Endothelial cell of umbilical vein (primary cell): ENCODE data around the gene KDM4B. TPM values are rescaled to one million over a fixed set of nuclear protein-coding genes. Genes with fewer than 3 reads are reported as not detected.

Experiments
- BruUV-seq: library from RNA; stranded (reverse); fragments of 400-500 nt; replicated peaks from 2 replicates; lab custom pipeline; 2021; lab: Mats Ljungman, UMichigan
- CTCF ChIA-PET: fragments of 300-600, 350-600 bp; sonication (Branson Sonifier 250); formaldehyde crosslinking; loops from one replicate; lab custom pipeline; 2021; ENCODE audit warnings: antibody characterized with exemption, inconsistent platforms; lab: Charles Lee
- POLR2A ChIA-PET: fragments of 300-600, 350-600 bp; sonication (Branson Sonifier 250); formaldehyde crosslinking; loops from one replicate; lab custom pipeline; 2021; ENCODE audit warnings: antibody characterized with exemption, inconsistent platforms; lab: Charles Lee
- DNase-seq: peaks from one replicate; pipeline ENCODE4 v3.0.0-alpha.2; 2011; ENCODE audit warnings: low read depth, low spot score
- FAIRE-seq: peaks from 2 replicates; lab custom pipeline; 2011; peaks lifted over from hg19 to GRCh38; lab: Jason Lieb, UNC
- H2AFZ ChIP-seq: 2 replicates; pipeline ENCODE4 v1.6.0; 2012; ENCODE audit warnings: low read depth, low read length, control low read depth, inconsistent platforms
- H3K27ac ChIP-seq: 2 replicates; pipeline ENCODE4 v1.5.1; 2011; ENCODE audit warnings: low read depth, mild to moderate bottlenecking, control low read depth, low read length, moderate library complexity; ENCODE audit not compliant: insufficient read depth
- H3K27me3 ChIP-seq, 2 experiments: 2 replicates each; pipeline versions ENCODE4 v1.6.0 to v1.6.1; 2011; ENCODE audit warnings: low read length in 2 of 2, mixed read lengths in 1 of 2; ENCODE audit not compliant: control insufficient read depth in 2 of 2, insufficient read depth in 2 of 2
- H3K36me3 ChIP-seq, 2 experiments: 2 replicates in 1 of 2; 3 replicates in 1 of 2; pipeline ENCODE4 v1.5.1; 2011; ENCODE audit warnings: low read length in 2 of 2, mild to moderate bottlenecking in 1 of 2, moderate library complexity in 1 of 2; ENCODE audit not compliant: control insufficient read depth in 2 of 2, insufficient read depth in 2 of 2; ENCODE audit errors: extremely low read depth in 1 of 2
- H3K4me1 ChIP-seq: 3 replicates; pipeline ENCODE4 v1.5.1; 2011; ENCODE audit warnings: mild to moderate bottlenecking, low read length; ENCODE audit not compliant: control insufficient read depth, insufficient read depth; ENCODE audit errors: extremely low read depth
- H3K4me2 ChIP-seq: 2 replicates; pipeline ENCODE4 v1.6.1; 2011; ENCODE audit warnings: low read length, control low read depth, mixed read lengths; ENCODE audit not compliant: insufficient read depth
- H3K4me3 ChIP-seq, 3 experiments: fragments of 200-600 bp in 1 of 3; sonication (generic), shearing (Covaris generic) in 1 of 3; replicated peaks in 1 of 3; 2 replicates each; pipeline ENCODE4 v1.5.1; 2011 to 2016; ENCODE audit warnings: control low read depth in 3 of 3, low read length in 3 of 3, mild to moderate bottlenecking in 2 of 3, inconsistent platforms in 1 of 3, low read depth in 1 of 3, moderate library complexity in 1 of 3; ENCODE audit not compliant: insufficient read depth in 1 of 3
- H3K79me2 ChIP-seq: 2 replicates; pipeline ENCODE4 v1.6.0; 2012; ENCODE audit warnings: low read length, inconsistent platforms; ENCODE audit not compliant: control insufficient read depth, insufficient read depth
- H3K9ac ChIP-seq: replicated peaks from 2 replicates; pipeline ENCODE3; 2011; ENCODE audit warnings: low read length, control low read depth; ENCODE audit not compliant: insufficient read depth; ENCODE audit errors: extremely low read depth
- H3K9me1 ChIP-seq: replicated peaks from 3 replicates; pipeline ENCODE4 v1.6.0; 2011; ENCODE audit warnings: mild to moderate bottlenecking, low read length; ENCODE audit not compliant: control insufficient read depth, insufficient read depth; ENCODE audit errors: extremely low read depth
- H3K9me3 ChIP-seq: replicated peaks from 2 replicates; pipeline ENCODE4 v1.5.1; 2012; ENCODE audit warnings: low read length, inconsistent platforms; ENCODE audit not compliant: control insufficient read depth, insufficient read depth
- H4K20me1 ChIP-seq: replicated peaks from 2 replicates; pipeline ENCODE3; 2011; ENCODE audit warnings: mild to moderate bottlenecking, low read length; ENCODE audit not compliant: control insufficient read depth, insufficient read depth; ENCODE audit errors: extremely low read depth
- EZH2 ChIP-seq: IDR thresholded peaks from 2 replicates; pipeline ENCODE4 v1.6.1; 2012; ENCODE audit warnings: borderline replicate concordance, low read depth, mild to moderate bottlenecking, moderate library complexity, low read length, inconsistent platforms; ENCODE audit not compliant: severe bottlenecking
- FOS ChIP-seq: IDR thresholded peaks from 2 replicates; pipeline ENCODE4 v1.6.1; 2011; ENCODE audit warnings: mild to moderate bottlenecking, low read length, moderate library complexity, borderline replicate concordance; ENCODE audit not compliant: insufficient read depth
- GATA2 ChIP-seq: IDR thresholded peaks from 2 replicates; pipeline ENCODE4 v1.7.0; 2011; ENCODE audit warnings: low read depth, mild to moderate bottlenecking, moderate library complexity, mixed read lengths, low read length; ENCODE audit not compliant: insufficient read length, insufficient read depth
- JUN ChIP-seq: IDR thresholded peaks from 2 replicates; pipeline ENCODE4 v1.6.1; 2011; ENCODE audit warnings: borderline replicate concordance, low read depth; ENCODE audit not compliant: insufficient read length, insufficient read depth
- MYC ChIP-seq: IDR thresholded peaks from one replicate; pipeline ENCODE4 v1.6.1; 2011; ENCODE audit warnings: mild to moderate bottlenecking, low read depth, low read length
- POLR2A ChIP-seq: IDR thresholded peaks from 2 replicates; pipeline ENCODE4 v1.6.1; 2012; ENCODE audit warnings: low read depth, mild to moderate bottlenecking, control low read depth, low read length
- POLR2AphosphoS5 ChIP-seq: IDR thresholded peaks from 2 replicates; pipeline ENCODE4 v1.6.1; 2012; ENCODE audit warnings: low read depth, mild to moderate bottlenecking, control low read depth, low read length, moderate library complexity; ENCODE audit not compliant: insufficient read depth
- dilution Hi-C: fragments of 300-500 bp; cut with MboI; formaldehyde crosslinking; loops from one replicate; pipeline ENCODE4 v1.15.0; 2019; ENCODE audit warnings: low sequenced_read_pairs; ENCODE audit not compliant: extremely low pct_ligation_motif_present
- intact Hi-C: fragments of 100-400 bp; cut with micrococcal nuclease; formaldehyde crosslinking; loops from one replicate; pipeline ENCODE4 v1.10.0; 2022
- polyA plus RNA-seq, 4 experiments: library from polyadenylated mRNA; depleted of rRNA in 3 of 4; stranded (reverse) in 3 of 4; unstranded in 1 of 4; fragments of >200 nt; gene quantifications; 2 replicates each; pipeline versions ENCODE4 v1.2.1 to v1.2.3, GENCODE V29; 2011 to 2012; ENCODE audit warnings: missing spikeins in 1 of 4
- total RNA-seq: library from RNA; stranded (reverse); gene quantifications from 2 replicates; pipeline ENCODE4 v1.2.3, GENCODE V29; 2021
- TF ChIP-seq, protein P1 (sequence below): IDR thresholded peaks from 2 replicates; pipeline ENCODE4 v1.6.1; 2011; ENCODE audit not compliant: insufficient read depth, insufficient read length
- TF ChIP-seq, protein P2 (sequence below), 2 donors: IDR thresholded peaks; 1 replicate in 1 of 2; 2 replicates in 1 of 2; pipeline ENCODE4 v1.5.1; 2011; ENCODE audit warnings: low read length in 2 of 2, mild to moderate bottlenecking in 2 of 2, moderate library complexity in 2 of 2, control low read depth in 1 of 2, inconsistent platforms in 1 of 2, low read depth in 1 of 2; ENCODE audit not compliant: insufficient read depth in 1 of 2; ENCODE audit errors: extremely low read depth in 1 of 2

Gene KDM4B
- total and polyA plus RNA-seq, 2 donors (not counting 3 experiments of a cell fraction or from before 2014, with no cell fraction given): 12.4 to 37.2 TPM

DNA sequence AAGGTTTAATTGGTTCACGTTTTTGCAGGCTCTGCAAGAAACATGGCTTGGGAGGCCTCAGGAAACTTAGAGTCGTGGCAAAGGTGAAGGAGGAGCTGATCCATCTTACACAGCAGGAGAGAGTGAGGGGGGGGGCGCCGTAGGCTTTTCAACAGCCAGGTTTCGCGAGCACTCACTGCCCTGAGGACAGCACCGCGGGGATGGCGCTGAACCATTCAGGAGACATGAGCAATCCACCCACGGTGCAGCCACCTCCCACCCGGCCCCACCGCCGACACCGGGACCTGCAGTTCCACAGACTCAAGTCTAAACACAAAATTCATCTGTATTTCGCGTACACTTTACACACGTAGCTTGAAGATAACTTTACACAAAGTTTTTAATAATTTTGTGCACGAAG lies 73.6 kb downstream of the KDM4B start:
- Histone ChIP-seq H3K9me1 (no peaks in the 10 kb centered on the region), H3K9ac (no peak overlapping the region), H3K4me2 (no peak overlapping the region), H4K20me1 (no peaks in the 10 kb centered on the region), H3K36me3 (peaks cover 0 to 13% of the 10 kb centered on the region in 2 experiments), H3K4me1 (no peaks in the 10 kb centered on the region), H3K9me3 (no peaks in the 10 kb centered on the region), H3K27ac (no peak overlapping the region), H3K27me3 (no peaks in the 10 kb centered on the region), H3K4me3 (no peak overlapping the region), H3K79me2 (no peaks in the 10 kb centered on the region), H2AFZ (no peak overlapping the region)
- TF ChIP-seq POLR2AphosphoS5 (no peak), EZH2 (no peak), FOS (no peak), MYC (no peak), JUN (no peak), POLR2A (no peak), GATA2 (no peak)
- TF ChIP-seq, protein P1, sequence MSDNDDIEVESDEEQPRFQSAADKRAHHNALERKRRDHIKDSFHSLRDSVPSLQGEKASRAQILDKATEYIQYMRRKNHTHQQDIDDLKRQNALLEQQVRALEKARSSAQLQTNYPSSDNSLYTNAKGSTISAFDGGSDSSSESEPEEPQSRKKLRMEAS: no peak
- TF ChIP-seq, protein P2, sequence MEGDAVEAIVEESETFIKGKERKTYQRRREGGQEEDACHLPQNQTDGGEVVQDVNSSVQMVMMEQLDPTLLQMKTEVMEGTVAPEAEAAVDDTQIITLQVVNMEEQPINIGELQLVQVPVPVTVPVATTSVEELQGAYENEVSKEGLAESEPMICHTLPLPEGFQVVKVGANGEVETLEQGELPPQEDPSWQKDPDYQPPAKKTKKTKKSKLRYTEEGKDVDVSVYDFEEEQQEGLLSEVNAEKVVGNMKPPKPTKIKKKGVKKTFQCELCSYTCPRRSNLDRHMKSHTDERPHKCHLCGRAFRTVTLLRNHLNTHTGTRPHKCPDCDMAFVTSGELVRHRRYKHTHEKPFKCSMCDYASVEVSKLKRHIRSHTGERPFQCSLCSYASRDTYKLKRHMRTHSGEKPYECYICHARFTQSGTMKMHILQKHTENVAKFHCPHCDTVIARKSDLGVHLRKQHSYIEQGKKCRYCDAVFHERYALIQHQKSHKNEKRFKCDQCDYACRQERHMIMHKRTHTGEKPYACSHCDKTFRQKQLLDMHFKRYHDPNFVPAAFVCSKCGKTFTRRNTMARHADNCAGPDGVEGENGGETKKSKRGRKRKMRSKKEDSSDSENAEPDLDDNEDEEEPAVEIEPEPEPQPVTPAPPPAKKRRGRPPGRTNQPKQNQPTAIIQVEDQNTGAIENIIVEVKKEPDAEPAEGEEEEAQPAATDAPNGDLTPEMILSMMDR (IDR thresholded peaks at IDR 0.05; ENCODE audit: extremely low read depth in 1 of 2, insufficient read depth in 1 of 2, low read depth in 1 of 2, low read length in 2 of 2): no peak
- POLR2A ChIA-PET: no interaction called here
- CTCF ChIA-PET: interaction anchor here (1.0 kb wide), 1 partner anchor 11 kb away, joined by 3 read pairs; no protein-coding TSS in a partner anchor
- intact Hi-C loops (no loop called here), dilution Hi-C loops (no loop called here)
- FAIRE-seq (no peak), DNase-seq (no peak)
- BruUV-seq: no TSS peak
